BJ (cell line): ENCODE data around the gene TSC2. TPM values are rescaled to one million over a fixed set of nuclear protein-coding genes. Genes with fewer than 3 reads are reported as not detected.

Source experiments
- CTCF ChIA-PET: fragments of 350-600 bp; formaldehyde crosslinking; extraction: SDS; loops from one replicate; lab custom pipeline; 2021; ENCODE audit warnings: antibody characterized with exemption, inconsistent platforms; lab: Yijun Ruan, JAX
- POLR2A ChIA-PET: fragments of 300-600 bp; sonication (Branson Sonifier 250); formaldehyde crosslinking; extraction: SDS; loops from one replicate; lab custom pipeline; 2021; ENCODE audit warnings: antibody characterized with exemption; lab: Charles Lee
- DNase-seq: peaks from one replicate; pipeline ENCODE4 v3.0.0-alpha.2; 2011; ENCODE audit warnings: low read depth
- H3K27me3 ChIP-seq: 2 replicates; pipeline ENCODE4 v1.6.0; 2011; ENCODE audit warnings: low read length; ENCODE audit not compliant: control insufficient read depth, insufficient read depth
- H3K36me3 ChIP-seq: 2 replicates; pipeline ENCODE4 v1.5.1; 2011; ENCODE audit warnings: low read length; ENCODE audit not compliant: control insufficient read depth, insufficient read depth
- H3K4me3 ChIP-seq: 2 replicates; pipeline ENCODE4 v1.5.1; 2011; ENCODE audit warnings: low read depth, mild to moderate bottlenecking, control low read depth, low read length
- polyA plus RNA-seq: library from polyadenylated mRNA; depleted of rRNA; stranded (reverse); fragments of >200 nt; gene quantifications from 2 replicates; pipeline ENCODE4 v1.2.3, GENCODE V29; 2011
- TF ChIP-seq, protein P1 (sequence below): IDR thresholded peaks from 2 replicates; pipeline ENCODE4 v1.5.1; 2011; ENCODE audit warnings: low read depth, mild to moderate bottlenecking, control low read depth, inconsistent platforms, low read length, moderate library complexity; ENCODE audit not compliant: insufficient read depth

Gene TSC2
- polyA plus RNA-seq, 1 experiment = 66.3 TPM

DNA sequence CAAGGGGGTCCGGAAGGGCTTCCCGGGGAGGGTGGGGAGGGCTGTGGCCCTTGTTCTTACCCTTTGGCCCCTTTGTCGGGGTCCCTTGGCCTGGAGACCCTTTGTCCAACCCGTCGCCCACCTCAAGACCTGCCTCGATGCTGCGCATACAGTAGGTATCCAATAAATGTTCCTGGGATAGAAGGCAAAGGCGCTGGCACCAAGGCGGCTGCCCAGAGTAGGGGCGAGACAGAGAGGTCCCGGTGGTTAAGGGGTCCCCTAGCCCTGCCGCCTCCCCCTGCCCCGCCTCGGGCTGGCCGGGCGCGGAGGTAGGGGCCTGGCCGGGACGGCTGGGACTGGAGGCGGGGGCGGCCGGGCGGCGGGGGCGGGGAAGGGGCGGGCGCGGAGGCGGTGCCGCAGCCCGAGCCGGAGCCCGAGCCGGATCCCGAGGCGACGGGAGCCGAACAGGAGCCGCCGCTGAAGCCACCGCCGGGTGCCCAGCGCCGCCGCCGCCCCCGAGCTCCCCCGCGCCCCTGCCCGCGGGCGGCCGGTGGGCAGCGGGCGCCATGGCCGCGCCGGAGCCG lies 21.2 kb upstream of the TSC2 start, which contains the start of gene NHERF2:
TSS of gene NHERF2 (plus strand) at position 442 of the 563 bp plus-strand sequence. CDS start at position 546, 104 bp downstream.
- no peak for DNase-seq
- Histone ChIP-seq H3K27me3 (no peaks in the 10 kb centered on the region), H3K36me3 (peaks cover 12% of the 10 kb centered on the region), H3K4me3 (peak within 1 kb of the TSS; percentile 62)
- CTCF ChIA-PET = interaction anchor here (1.9 to 2.2 kb wide), 2 partner anchors 9 to 21 kb away, joined by 9 to 10 read pairs; partner anchors contain the start of genes NTHL1 and TSC2
- POLR2A ChIA-PET = no interaction called here
- TF ChIP-seq, protein P1, sequence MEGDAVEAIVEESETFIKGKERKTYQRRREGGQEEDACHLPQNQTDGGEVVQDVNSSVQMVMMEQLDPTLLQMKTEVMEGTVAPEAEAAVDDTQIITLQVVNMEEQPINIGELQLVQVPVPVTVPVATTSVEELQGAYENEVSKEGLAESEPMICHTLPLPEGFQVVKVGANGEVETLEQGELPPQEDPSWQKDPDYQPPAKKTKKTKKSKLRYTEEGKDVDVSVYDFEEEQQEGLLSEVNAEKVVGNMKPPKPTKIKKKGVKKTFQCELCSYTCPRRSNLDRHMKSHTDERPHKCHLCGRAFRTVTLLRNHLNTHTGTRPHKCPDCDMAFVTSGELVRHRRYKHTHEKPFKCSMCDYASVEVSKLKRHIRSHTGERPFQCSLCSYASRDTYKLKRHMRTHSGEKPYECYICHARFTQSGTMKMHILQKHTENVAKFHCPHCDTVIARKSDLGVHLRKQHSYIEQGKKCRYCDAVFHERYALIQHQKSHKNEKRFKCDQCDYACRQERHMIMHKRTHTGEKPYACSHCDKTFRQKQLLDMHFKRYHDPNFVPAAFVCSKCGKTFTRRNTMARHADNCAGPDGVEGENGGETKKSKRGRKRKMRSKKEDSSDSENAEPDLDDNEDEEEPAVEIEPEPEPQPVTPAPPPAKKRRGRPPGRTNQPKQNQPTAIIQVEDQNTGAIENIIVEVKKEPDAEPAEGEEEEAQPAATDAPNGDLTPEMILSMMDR = no peak

DNA sequence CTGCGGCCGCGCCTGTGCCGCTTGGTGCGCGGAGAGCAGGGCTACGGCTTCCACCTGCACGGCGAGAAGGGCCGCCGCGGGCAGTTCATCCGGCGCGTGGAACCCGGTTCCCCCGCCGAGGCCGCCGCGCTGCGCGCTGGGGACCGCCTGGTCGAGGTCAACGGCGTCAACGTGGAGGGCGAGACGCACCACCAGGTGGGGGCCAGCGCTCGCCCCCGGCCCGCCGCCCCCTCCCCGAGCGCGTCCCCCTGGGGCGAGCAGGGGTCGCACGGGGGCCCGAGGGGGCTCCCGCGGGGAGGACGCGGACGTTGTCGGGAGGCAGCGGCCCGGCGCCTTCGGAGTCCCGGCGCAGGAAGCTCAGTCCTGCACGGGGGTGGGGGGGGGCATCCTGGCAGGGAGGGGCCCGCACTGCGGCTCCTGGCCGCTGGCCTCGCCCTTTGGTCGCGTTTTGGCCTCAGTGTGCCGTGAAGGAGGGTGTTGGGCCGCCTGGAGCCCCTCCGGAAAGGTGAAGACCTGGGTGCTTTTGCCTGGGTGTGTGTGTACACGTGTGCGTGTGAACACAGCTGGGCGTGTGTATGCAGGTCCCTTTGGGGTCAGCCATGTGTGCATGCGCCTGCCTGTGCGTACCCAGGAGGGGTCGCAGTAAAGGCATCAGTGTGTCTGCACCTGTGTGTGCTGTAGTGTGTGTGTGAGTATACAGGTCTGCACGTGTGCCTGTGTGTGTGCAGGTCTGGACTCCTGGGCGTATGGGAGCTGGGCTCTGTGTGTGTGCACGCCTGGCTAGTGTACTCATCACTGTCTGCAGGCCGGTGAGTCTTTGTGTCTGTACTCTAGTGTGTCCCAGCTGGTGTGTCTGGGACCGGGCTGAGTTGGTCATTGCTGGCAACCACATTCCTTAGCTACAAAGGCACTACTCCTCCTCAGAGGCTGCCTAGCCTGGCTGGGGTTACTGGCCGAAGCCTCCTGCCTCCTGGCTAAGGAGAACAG lies 20.5 kb upstream of the TSC2 start:
- ChIA-PET POLR2A (interaction anchor here (0.6 kb wide), 1 partner anchor 14 kb away, joined by 8 read pairs; no protein-coding TSS in a partner anchor), CTCF (interaction anchor here (0.9 to 2.2 kb wide), 5 partner anchors 8 to 113 kb away, joined by 3 to 10 read pairs (median 4); partner anchors contain the start of genes NTHL1 and TSC2)
- Histone ChIP-seq H3K36me3 (peaks cover 12% of the 10 kb centered on the region), H3K27me3 (no peaks in the 10 kb centered on the region), H3K4me3 (peak overlapping the region; percentile 62)
- no peak for DNase-seq
- TF ChIP-seq, protein P1 = 0 out of 2 replicates have a peak, but pooled peaks have one; percentile 17

GRCh38 chr16:2028146-2028545 lies 19.6 kb upstream of the TSC2 start:
- DNase-seq = no peak
- no peaks in the 10 kb centered on the region for H3K27me3 ChIP-seq
- CTCF ChIA-PET = interaction anchor here (0.9 to 2.2 kb wide), 5 partner anchors 8 to 112 kb away, joined by 3 to 10 read pairs (median 4); partner anchors contain the start of genes NTHL1 and TSC2
- POLR2A ChIA-PET = no interaction called here
- TF ChIP-seq, protein P1 = no peak
- peaks cover 12% of the 10 kb centered on the region for H3K36me3 ChIP-seq
- H3K4me3 ChIP-seq = peak overlapping the region; percentile 62

DNA sequence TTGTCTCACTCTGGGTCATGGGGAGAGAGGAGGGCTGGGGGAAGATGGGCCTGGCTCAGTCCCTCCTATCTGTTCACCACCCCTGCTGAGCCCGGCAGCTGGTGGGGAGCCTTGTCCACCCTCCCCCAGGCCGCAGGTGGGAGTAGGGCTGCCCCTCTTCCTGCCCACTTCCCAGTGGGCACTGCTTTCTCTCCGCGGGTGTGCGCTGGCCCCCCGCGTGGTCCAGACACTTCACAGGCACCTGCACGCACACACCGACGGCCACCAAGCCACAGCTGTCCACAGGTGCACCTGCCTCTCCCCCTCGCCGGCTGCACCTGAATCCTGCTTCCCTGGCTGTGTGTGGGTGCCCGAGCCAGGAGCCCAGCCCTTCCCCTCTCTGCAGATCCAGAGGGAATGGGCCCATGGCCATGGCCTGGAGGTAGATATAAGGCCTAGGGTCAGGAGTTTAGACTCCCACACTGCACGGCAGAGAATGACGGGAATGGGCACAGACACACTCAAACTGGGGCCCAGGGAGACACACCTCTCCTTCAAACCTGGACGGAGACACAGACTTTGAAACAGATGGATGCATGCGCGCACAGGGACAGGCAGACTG lies 19.1 kb upstream of the TSC2 start:
- DNase-seq = no peak
- Histone ChIP-seq H3K4me3 (no peak overlapping the region), H3K36me3 (peaks cover 12% of the 10 kb centered on the region), H3K27me3 (no peaks in the 10 kb centered on the region)
- CTCF ChIA-PET = interaction anchor here (2.2 kb wide), 1 partner anchor 7 kb away, joined by 10 read pairs; no protein-coding TSS in a partner anchor
- TF ChIP-seq, protein P1 = no peak
- POLR2A ChIA-PET = no interaction called here
